WI38 (cell line): Measurements from ENCODE around the gene PRRC2C.

Experiments used
- H3K4me3 ChIP-seq: 2 replicates; pipeline ENCODE4 v1.5.1; 2011; ENCODE audit warnings: low read depth, mild to moderate bottlenecking, control low read depth, low read length
- TF ChIP-seq, protein P1 (sequence below): IDR thresholded peaks from 2 replicates; pipeline ENCODE4 v1.5.1; 2012; ENCODE audit warnings: low read depth, mild to moderate bottlenecking, control low read depth, low read length

Gene PRRC2C

DNA sequence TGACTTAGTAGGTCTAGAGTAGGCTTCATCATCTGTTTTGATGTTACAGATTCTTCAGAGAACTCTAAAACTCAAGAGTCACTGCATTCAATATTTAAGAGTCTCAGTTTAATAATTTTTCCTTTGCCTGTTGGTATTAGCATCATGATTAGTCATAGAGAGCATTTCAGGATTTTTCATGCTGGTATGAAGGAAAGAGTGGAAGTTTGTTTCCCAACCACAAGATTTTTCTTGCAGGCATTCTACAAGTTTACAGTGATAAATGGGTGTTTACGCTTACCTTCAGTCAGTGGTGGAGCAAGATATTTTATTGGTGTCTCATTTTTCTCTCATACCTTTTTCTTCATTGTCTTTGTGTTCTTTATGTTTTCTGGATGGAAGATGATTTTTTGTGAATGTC, 78.3 kb downstream of the PRRC2C start:
- TF ChIP-seq, protein P1, sequence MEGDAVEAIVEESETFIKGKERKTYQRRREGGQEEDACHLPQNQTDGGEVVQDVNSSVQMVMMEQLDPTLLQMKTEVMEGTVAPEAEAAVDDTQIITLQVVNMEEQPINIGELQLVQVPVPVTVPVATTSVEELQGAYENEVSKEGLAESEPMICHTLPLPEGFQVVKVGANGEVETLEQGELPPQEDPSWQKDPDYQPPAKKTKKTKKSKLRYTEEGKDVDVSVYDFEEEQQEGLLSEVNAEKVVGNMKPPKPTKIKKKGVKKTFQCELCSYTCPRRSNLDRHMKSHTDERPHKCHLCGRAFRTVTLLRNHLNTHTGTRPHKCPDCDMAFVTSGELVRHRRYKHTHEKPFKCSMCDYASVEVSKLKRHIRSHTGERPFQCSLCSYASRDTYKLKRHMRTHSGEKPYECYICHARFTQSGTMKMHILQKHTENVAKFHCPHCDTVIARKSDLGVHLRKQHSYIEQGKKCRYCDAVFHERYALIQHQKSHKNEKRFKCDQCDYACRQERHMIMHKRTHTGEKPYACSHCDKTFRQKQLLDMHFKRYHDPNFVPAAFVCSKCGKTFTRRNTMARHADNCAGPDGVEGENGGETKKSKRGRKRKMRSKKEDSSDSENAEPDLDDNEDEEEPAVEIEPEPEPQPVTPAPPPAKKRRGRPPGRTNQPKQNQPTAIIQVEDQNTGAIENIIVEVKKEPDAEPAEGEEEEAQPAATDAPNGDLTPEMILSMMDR, result no peak
- H3K4me3 ChIP-seq, result no peak overlapping the region

DNA sequence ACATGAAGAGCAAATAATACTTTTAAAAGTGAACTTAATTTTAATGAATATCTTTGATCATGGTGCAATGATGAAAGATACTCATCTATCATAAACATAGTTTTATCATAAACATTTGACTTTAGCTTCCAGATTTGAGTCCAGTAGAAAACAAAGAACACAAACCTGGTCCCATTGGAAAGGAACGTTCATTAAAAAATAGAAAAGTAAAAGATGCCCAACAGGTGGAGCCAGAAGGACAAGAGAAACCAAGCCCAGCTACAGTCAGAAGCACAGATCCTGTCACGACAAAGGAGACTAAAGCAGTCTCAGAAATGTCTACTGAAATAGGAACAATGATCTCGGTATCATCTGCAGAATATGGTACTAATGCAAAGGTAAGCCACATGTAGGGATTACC, 81.1 kb downstream of the PRRC2C start:
- H3K4me3 ChIP-seq, result no peak overlapping the region
- TF ChIP-seq, protein P1, result no peak

DNA sequence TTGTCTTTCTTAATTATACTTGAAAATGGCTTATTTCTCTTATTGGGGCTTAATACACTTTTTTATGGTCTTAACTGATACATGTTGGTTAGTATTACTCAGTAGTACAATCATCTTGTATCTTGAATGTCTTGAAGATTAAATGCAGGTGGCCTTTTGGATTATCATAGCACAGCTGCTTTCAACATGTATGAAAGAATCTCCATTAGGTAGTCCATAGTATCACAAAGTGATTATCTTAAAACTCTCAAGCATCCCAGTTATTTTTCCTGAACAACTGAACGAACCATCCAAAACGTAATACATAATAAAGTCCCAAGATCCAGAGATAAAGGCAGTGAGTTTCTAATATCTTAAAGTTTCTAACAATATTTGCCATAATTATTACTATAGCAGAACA, 85.0 kb downstream of the PRRC2C start:
- H3K4me3 ChIP-seq, result no peak overlapping the region
- TF ChIP-seq, protein P1, result no peak

DNA sequence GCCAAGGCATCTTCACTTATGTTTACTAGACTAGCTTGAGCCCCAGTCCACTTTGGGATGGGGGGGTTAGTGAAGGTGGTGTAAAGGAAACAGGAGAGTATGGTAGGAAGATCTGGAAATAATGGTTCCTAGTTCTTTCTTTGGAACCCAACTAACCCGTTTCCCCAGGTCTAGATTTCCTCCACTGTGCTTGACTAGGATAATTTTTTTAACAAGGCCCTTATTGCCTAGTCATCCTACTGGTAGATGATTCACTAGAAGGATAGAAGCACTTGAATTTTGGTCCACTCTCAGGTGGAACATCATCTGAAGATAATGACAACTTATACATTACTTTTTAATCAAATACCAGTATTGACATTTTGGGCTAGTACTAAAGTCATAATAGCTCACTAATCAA, 90.8 kb downstream of the PRRC2C start:
- TF ChIP-seq, protein P1, result no peak
- no peak overlapping the region for H3K4me3 ChIP-seq

DNA sequence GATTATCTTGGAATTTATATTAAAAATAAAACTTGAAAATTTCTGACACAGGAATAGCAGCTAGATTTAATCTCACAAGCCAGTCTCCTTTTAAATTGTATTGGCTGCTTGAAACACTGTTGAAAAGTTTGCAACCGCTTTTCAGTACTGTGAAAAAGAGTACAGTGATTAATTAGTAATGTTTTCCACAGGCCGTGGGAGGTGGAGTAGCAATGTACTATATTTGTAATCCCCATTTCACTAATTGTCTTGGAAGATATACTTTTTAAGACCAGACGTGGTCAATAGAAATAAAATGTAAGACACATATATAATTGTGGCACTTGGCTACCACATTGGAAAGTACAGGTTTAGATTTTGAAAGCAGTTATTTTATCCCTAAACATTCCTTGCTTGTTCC, 95.9 kb downstream of the PRRC2C start:
- TF ChIP-seq, protein P1, result no peak
- H3K4me3 ChIP-seq, result no peak overlapping the region

DNA sequence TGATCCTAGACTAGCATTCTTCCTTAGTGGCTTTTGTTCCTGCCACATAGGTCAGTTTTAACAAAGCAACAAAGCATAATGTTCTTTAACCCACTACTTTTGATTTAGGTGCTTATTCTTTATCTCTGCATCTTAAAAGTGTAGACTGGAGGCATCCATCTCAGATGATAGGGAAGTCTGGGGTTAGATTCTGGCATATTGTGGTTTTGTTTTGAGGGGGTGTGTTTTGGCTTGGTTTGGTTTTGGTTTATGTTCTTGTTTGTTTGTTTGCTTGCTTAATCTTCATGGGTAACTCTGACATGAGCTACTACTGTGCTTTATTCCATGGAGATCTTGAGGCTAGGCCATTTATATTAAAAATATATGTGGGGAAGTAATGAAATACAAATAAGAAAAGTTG, 96.4 kb downstream of the PRRC2C start:
- no peak overlapping the region for H3K4me3 ChIP-seq
- TF ChIP-seq, protein P1, result no peak

DNA sequence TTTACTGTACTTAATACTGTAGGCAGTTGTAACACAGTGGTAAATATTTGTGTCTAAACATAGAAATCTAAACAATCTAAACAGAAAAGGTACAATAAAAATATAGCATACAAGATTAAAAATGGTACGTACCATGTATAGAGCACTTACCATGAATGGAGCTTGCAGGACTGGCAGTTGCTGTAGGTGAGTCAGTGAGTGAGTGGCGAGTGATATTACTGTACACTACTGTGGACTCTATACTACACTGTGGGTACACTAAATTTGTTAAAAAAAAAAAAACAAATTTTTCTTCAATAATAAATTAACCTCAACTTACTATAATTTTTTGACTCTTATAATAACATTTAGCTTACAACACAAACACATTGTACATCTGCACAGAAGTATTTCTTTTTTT, 97.3 kb downstream of the PRRC2C start:
- H3K4me3 ChIP-seq, result no peak overlapping the region
- TF ChIP-seq, protein P1, result no peak
